Transverse colon (tissue), 4 donors: Measurements from ENCODE around the gene E2F2.

Source experiments
- EP300 ChIP-seq: sonication (generic); formaldehyde crosslinking; IDR thresholded peaks from one replicate; pipeline ENCODE4 v1.6.1; 2017; ENCODE audit warnings: antibody characterized with exemption, low read depth
- POLR2A ChIP-seq: fragments of 450-650 bp; IDR thresholded peaks from one replicate; pipeline ENCODE4 v1.6.1; 2016; ENCODE audit warnings: antibody characterized with exemption, mild to moderate bottlenecking, moderate library complexity
- POLR2AphosphoS5 ChIP-seq, 3 donors: sonication (generic); formaldehyde crosslinking; IDR thresholded peaks; one replicate each; pipeline ENCODE4 v1.6.1; 2016; ENCODE audit warnings: antibody characterized with exemption in 3 of 3
- TF ChIP-seq, protein P1 (sequence below), 5 experiments: fragments of 200-600 bp in 3 of 5; fragments of 450-650 bp in 2 of 5; sonication (generic) in 3 of 5; IDR thresholded peaks; 1 replicate in 2 of 5; 2 replicates in 3 of 5; pipeline ENCODE4 v1.5.1; 2016 to 2017; ENCODE audit warnings: antibody characterized with exemption in 5 of 5, inconsistent platforms in 3 of 5, mild to moderate bottlenecking in 2 of 5, moderate library complexity in 1 of 5

DNA sequence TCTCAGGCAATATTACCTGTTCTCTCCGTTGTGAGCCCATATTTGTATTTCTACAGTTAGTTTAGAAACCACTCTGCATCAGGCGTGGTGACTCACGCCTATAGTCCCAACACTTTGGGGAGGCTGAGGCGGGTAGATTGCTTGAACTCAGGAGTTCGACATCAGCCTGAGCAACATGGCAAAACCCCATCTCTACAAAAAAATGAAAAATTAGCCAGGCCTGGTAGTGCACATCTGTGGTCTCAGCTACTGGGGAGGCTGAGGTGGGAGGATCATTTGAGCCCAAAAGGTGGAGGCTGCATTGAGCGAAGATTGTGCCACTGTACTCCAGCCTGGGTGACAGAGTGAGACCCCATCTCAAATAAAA lies 47.9 kb upstream of the E2F2 start:
- TF ChIP-seq POLR2A (no peak), POLR2AphosphoS5 (IDR thresholded peaks at IDR 0.05) (no peak), EP300 (no peak)
- TF ChIP-seq, protein P1, sequence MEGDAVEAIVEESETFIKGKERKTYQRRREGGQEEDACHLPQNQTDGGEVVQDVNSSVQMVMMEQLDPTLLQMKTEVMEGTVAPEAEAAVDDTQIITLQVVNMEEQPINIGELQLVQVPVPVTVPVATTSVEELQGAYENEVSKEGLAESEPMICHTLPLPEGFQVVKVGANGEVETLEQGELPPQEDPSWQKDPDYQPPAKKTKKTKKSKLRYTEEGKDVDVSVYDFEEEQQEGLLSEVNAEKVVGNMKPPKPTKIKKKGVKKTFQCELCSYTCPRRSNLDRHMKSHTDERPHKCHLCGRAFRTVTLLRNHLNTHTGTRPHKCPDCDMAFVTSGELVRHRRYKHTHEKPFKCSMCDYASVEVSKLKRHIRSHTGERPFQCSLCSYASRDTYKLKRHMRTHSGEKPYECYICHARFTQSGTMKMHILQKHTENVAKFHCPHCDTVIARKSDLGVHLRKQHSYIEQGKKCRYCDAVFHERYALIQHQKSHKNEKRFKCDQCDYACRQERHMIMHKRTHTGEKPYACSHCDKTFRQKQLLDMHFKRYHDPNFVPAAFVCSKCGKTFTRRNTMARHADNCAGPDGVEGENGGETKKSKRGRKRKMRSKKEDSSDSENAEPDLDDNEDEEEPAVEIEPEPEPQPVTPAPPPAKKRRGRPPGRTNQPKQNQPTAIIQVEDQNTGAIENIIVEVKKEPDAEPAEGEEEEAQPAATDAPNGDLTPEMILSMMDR (IDR thresholded peaks at IDR 0.05), result no peak
